ENCODE results near the gene CCR6. TPM values are rescaled to one million over a fixed set of nuclear protein-coding genes. Genes with fewer than 3 reads are reported as not detected.

Gene CCR6
- total RNA-seq, 3 donors from 2014 or later, result 0.73 TPM; not detected in 2

GRCh38 chr6:167111597-167111996, 11.3 kb upstream of the CCR6 start:
- intact Hi-C loops (cut with DNase I; ENCODE audit: low total_unique reads), result no loop called here
- no peaks in the 10 kb centered on the region for H3K36me3 ChIP-seq
- no peaks in the 10 kb centered on the region for H3K27me3 ChIP-seq
- H3K4me1 ChIP-seq, result no peaks in the 10 kb centered on the region
- no peaks in the 10 kb centered on the region for H3K9me3 ChIP-seq
- TF ChIP-seq CTCF (IDR thresholded peaks at IDR 0.05), result no peak
- no peak for TF ChIP-seq POLR2AphosphoS5 (IDR thresholded peaks at IDR 0.05)
- TF ChIP-seq POLR2A (IDR thresholded peaks at IDR 0.05), result no peak
- H3K27ac ChIP-seq, result no peak overlapping the region
- DNase-seq (ENCODE audit: low spot score in 2 of 2), result no peak
- no peak overlapping the region for H3K4me3 ChIP-seq

- peak in 1 of 2 donors; percentile 36 for DNase-seq (ENCODE audit: low spot score in 2 of 2)
- H3K27ac ChIP-seq, result no peak overlapping the region
- no peaks in the 10 kb centered on the region for H3K4me1 ChIP-seq
- TF ChIP-seq POLR2AphosphoS5 (IDR thresholded peaks at IDR 0.05) (no peak), POLR2A (IDR thresholded peaks at IDR 0.05) (no peak), CTCF (IDR thresholded peaks at IDR 0.05) (no peak)
- no peaks in the 10 kb centered on the region for H3K27me3 ChIP-seq
- no peak overlapping the region for H3K4me3 ChIP-seq
- no peaks in the 10 kb centered on the region for H3K9me3 ChIP-seq
- intact Hi-C loops (cut with DNase I; ENCODE audit: low total_unique reads), result no loop called here
- H3K36me3 ChIP-seq, result no peaks in the 10 kb centered on the region
Measured at GRCh38 chr6:167112421-167112820, 10.5 kb upstream of the CCR6 start.

GRCh38 chr6:167113047-167113754, 9.7 kb upstream of the CCR6 start:
- Histone ChIP-seq H3K4me3 (no peak overlapping the region), H3K27me3 (no peaks in the 10 kb centered on the region), H3K36me3 (no peaks in the 10 kb centered on the region), H3K9me3 (no peaks in the 10 kb centered on the region), H3K4me1 (no peaks in the 10 kb centered on the region), H3K27ac (no peak overlapping the region)
- peak in 1 of 2 donors; percentile 24 for DNase-seq (ENCODE audit: low spot score in 2 of 2)
- TF ChIP-seq POLR2AphosphoS5 (IDR thresholded peaks at IDR 0.05), result no peak
- TF ChIP-seq POLR2A (IDR thresholded peaks at IDR 0.05), result no peak
- no peak for TF ChIP-seq CTCF (IDR thresholded peaks at IDR 0.05)
- intact Hi-C loops (cut with DNase I; ENCODE audit: low total_unique reads), result no loop called here

- Histone ChIP-seq H3K27ac (no peak overlapping the region), H3K4me1 (no peaks in the 10 kb centered on the region), H3K36me3 (no peaks in the 10 kb centered on the region), H3K4me3 (no peak overlapping the region), H3K27me3 (no peaks in the 10 kb centered on the region), H3K9me3 (no peaks in the 10 kb centered on the region)
- intact Hi-C loops (cut with DNase I; ENCODE audit: low total_unique reads), result no loop called here
- TF ChIP-seq POLR2AphosphoS5 (IDR thresholded peaks at IDR 0.05) (no peak), CTCF (IDR thresholded peaks at IDR 0.05) (no peak), POLR2A (IDR thresholded peaks at IDR 0.05) (no peak)
- DNase-seq (ENCODE audit: low spot score in 2 of 2), result no peak
Measured at GRCh38 chr6:167113935-167114910, 8.7 kb upstream of the CCR6 start.

GRCh38 chr6:167115054-167115453, 7.8 kb upstream of the CCR6 start:
- no peak overlapping the region for H3K4me3 ChIP-seq
- no peaks in the 10 kb centered on the region for H3K9me3 ChIP-seq
- no peak for TF ChIP-seq POLR2A (IDR thresholded peaks at IDR 0.05)
- no peak for TF ChIP-seq CTCF (IDR thresholded peaks at IDR 0.05)
- no peak for TF ChIP-seq POLR2AphosphoS5 (IDR thresholded peaks at IDR 0.05)
- intact Hi-C loops (cut with DNase I; ENCODE audit: low total_unique reads), result no loop called here
- no peaks in the 10 kb centered on the region for H3K36me3 ChIP-seq
- H3K4me1 ChIP-seq, result no peaks in the 10 kb centered on the region
- DNase-seq (ENCODE audit: low spot score in 2 of 2), result no peak
- H3K27me3 ChIP-seq, result no peaks in the 10 kb centered on the region
- H3K27ac ChIP-seq, result no peak overlapping the region

Data from breast epithelium (tissue), 4 donors.